GM19324 (cell line): Measurements from ENCODE around the gene CENPV.
"Not testable (repeated sequence)": the region's sequence is repeated elsewhere in the genome, so short reads cannot be mapped to it uniquely, and the experiment has no call there.

Experiments used
- ATAC-seq: cut with Tn5 transposase; IDR thresholded peaks from one replicate; pipeline ENCODE4 v1.9.1; 2021; ENCODE audit warnings: mild to moderate bottlenecking, moderate library complexity; ENCODE audit not compliant: unreplicated experiment, low FRiP score

The CENPV gene

GRCh38 chr17:16319969-16320368, 33.3 kb downstream of the CENPV start:
- ATAC-seq: no peak

- ATAC-seq: no peak
Measured at GRCh38 chr17:16314859-16315258, 38.4 kb downstream of the CENPV start.

GRCh38 chr17:16314189-16314588, 39.1 kb downstream of the CENPV start:
- ATAC-seq: no peak

- ATAC-seq: no peak
Measured at GRCh38 chr17:16313139-16314090, 39.9 kb downstream of the CENPV start.

GRCh38 chr17:16312061-16312460, 41.2 kb downstream of the CENPV start:
- ATAC-seq: not testable (repeated sequence)

GRCh38 chr17:16306211-16306610, 47.1 kb downstream of the CENPV start:
- no peak for ATAC-seq

GRCh38 chr17:16304830-16305229, 48.4 kb downstream of the CENPV start:
- no peak for ATAC-seq

- ATAC-seq: no peak
Measured at GRCh38 chr17:16302856-16303255, 50.4 kb downstream of the CENPV start.

- ATAC-seq: no peak
Measured at GRCh38 chr17:16301963-16302855, 51.1 kb downstream of the CENPV start.

GRCh38 chr17:16300554-16300953, 52.7 kb downstream of the CENPV start:
- no peak for ATAC-seq

- no peak for ATAC-seq
Measured at GRCh38 chr17:16298140-16298662, 55.1 kb downstream of the CENPV start.

- ATAC-seq: no peak
Measured at GRCh38 chr17:16297367-16298139, 55.7 kb downstream of the CENPV start.

GRCh38 chr17:16296072-16296471, 57.2 kb downstream of the CENPV start:
- not testable (repeated sequence) for ATAC-seq

GRCh38 chr17:16294560-16294959, 58.7 kb downstream of the CENPV start:
- ATAC-seq: no peak

GRCh38 chr17:16293931-16294330, 59.3 kb downstream of the CENPV start:
- no peak for ATAC-seq
